SK-N-SH treated with all-trans-retinoic acid at 6 μM for 48 hours (cell line): ENCODE measurements around the gene NFU1.

Experiments
- GLIS3 ChIP-seq: fragments of 250-450 bp; sonication (Bioruptor Pico); IDR thresholded peaks from 2 replicates; pipeline ENCODE4 v1.5.0; 2020; ENCODE audit warnings: mild to moderate bottlenecking, moderate library complexity
- ISL1 ChIP-seq: fragments of 250-450 bp; sonication (Bioruptor Pico); IDR thresholded peaks from 2 replicates; pipeline ENCODE4 v2.1.2; 2022; ENCODE audit warnings: mild to moderate bottlenecking, moderate library complexity
- POU6F1 ChIP-seq: fragments of 250-450 bp; sonication (Bioruptor Pico); IDR thresholded peaks from 2 replicates; pipeline ENCODE4 v1.8.0; 2021; ENCODE audit warnings: low read depth, mild to moderate bottlenecking, moderate library complexity, borderline replicate concordance
- TCF4 ChIP-seq: fragments of 250-450 bp; sonication (Bioruptor Pico); IDR thresholded peaks from 2 replicates; pipeline ENCODE4 v1.8.0; 2021; ENCODE audit warnings: mild to moderate bottlenecking, moderate library complexity, borderline replicate concordance
- TOX ChIP-seq: fragments of 250-450 bp; sonication (Bioruptor Pico); IDR thresholded peaks from 2 replicates; pipeline ENCODE4 v1.8.0; 2021; ENCODE audit warnings: mild to moderate bottlenecking, moderate library complexity, borderline replicate concordance
- TSHZ2 ChIP-seq: fragments of 250-450 bp; sonication (Bioruptor Pico); IDR thresholded peaks from 2 replicates; pipeline ENCODE4 v1.5.0; 2020; ENCODE audit warnings: mild to moderate bottlenecking, moderate library complexity
- ZC3H10 ChIP-seq: fragments of 250-450 bp; sonication (Bioruptor Pico); IDR thresholded peaks from 2 replicates; pipeline ENCODE4 v1.5.1; 2021; ENCODE audit warnings: mild to moderate bottlenecking, moderate library complexity
- ZFP3 ChIP-seq: fragments of 250-450 bp; sonication (Bioruptor Pico); IDR thresholded peaks from 2 replicates; pipeline ENCODE4 v1.5.0; 2020; ENCODE audit warnings: mild to moderate bottlenecking, moderate library complexity
- ZFP30 ChIP-seq: fragments of 450-650 bp; formaldehyde crosslinking; IDR thresholded peaks from 2 replicates; pipeline ENCODE4 v1.5.0; 2022; ENCODE audit warnings: mild to moderate bottlenecking, moderate library complexity
- ZNF70 ChIP-seq: fragments of 450-650 bp; formaldehyde crosslinking; IDR thresholded peaks from 2 replicates; pipeline ENCODE4 v1.5.0; 2020; ENCODE audit warnings: mild to moderate bottlenecking, moderate library complexity
- ZNF8 ChIP-seq: fragments of 450-650 bp; formaldehyde crosslinking; IDR thresholded peaks from 2 replicates; pipeline ENCODE4 v1.5.0; 2020; ENCODE audit warnings: mild to moderate bottlenecking, moderate library complexity
- TF ChIP-seq, protein P1 (sequence below): fragments of 250-450 bp; sonication (Bioruptor Pico); IDR thresholded peaks from 2 replicates; pipeline ENCODE4 v1.8.0; 2020; ENCODE audit warnings: mild to moderate bottlenecking, moderate library complexity, borderline replicate concordance
- TF ChIP-seq, protein P2 (sequence below): fragments of 250-450 bp; sonication (Bioruptor Pico); IDR thresholded peaks from 2 replicates; pipeline ENCODE4 v1.5.1; 2020; ENCODE audit warnings: low read depth, mild to moderate bottlenecking, moderate library complexity

- TF ChIP-seq POU6F1 (CRISPR knock-in tag) (no peak), TCF4 (CRISPR knock-in tag) (no peak), ZFP3 (CRISPR knock-in tag) (no peak), GLIS3 (CRISPR knock-in tag) (no peak), ISL1 (no peak), TOX (CRISPR knock-in tag) (no peak), ZFP30 (CRISPR knock-in tag) (no peak), ZNF70 (CRISPR knock-in tag) (peak; percentile 87), ZNF8 (CRISPR knock-in tag) (no peak), ZC3H10 (CRISPR knock-in tag) (no peak), TSHZ2 (CRISPR knock-in tag) (no peak)
- TF ChIP-seq, protein P1, sequence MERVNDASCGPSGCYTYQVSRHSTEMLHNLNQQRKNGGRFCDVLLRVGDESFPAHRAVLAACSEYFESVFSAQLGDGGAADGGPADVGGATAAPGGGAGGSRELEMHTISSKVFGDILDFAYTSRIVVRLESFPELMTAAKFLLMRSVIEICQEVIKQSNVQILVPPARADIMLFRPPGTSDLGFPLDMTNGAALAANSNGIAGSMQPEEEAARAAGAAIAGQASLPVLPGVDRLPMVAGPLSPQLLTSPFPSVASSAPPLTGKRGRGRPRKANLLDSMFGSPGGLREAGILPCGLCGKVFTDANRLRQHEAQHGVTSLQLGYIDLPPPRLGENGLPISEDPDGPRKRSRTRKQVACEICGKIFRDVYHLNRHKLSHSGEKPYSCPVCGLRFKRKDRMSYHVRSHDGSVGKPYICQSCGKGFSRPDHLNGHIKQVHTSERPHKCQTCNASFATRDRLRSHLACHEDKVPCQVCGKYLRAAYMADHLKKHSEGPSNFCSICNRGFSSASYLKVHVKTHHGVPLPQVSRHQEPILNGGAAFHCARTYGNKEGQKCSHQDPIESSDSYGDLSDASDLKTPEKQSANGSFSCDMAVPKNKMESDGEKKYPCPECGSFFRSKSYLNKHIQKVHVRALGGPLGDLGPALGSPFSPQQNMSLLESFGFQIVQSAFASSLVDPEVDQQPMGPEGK (CRISPR knock-in tag), result no peak
- TF ChIP-seq, protein P2, sequence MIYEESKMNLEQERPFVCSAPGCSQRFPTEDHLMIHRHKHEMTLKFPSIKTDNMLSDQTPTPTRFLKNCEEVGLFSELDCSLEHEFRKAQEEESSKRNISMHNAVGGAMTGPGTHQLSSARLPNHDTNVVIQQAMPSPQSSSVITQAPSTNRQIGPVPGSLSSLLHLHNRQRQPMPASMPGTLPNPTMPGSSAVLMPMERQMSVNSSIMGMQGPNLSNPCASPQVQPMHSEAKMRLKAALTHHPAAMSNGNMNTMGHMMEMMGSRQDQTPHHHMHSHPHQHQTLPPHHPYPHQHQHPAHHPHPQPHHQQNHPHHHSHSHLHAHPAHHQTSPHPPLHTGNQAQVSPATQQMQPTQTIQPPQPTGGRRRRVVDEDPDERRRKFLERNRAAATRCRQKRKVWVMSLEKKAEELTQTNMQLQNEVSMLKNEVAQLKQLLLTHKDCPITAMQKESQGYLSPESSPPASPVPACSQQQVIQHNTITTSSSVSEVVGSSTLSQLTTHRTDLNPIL (CRISPR knock-in tag), result no peak
Observed at GRCh38 chr2:69436596-69436937, 668 bp downstream of the NFU1 start.
